Mucosa of gallbladder (tissue), 1 donor: ENCODE results near the gene MCUR1. TPM values are rescaled to one million over a fixed set of nuclear protein-coding genes. Genes with fewer than 3 reads are reported as not detected.
"Not testable (repeated sequence)": the region's sequence is repeated elsewhere in the genome, so short reads cannot be mapped to it uniquely, and the experiment has no call there.

ENCODE experiments used
- DNase-seq: peaks from one replicate; pipeline ENCODE4 v3.0.0-alpha.2; 2020; ENCODE audit warnings: low spot score
- total RNA-seq: library from RNA; stranded (reverse); gene quantifications from one replicate; pipeline ENCODE4 v1.2.1, GENCODE V29; 2021
- donor health status: DM: no; HTN: no; CAD: no.

MCUR1 gene
- total RNA-seq, 1 donor from 2014 or later = 18.1 TPM

GRCh38 chr6:13778028-13778427 lies 36.3 kb downstream of the MCUR1 start:
- no peak for DNase-seq

- no peak for DNase-seq
These were observed 37.8 kb downstream of the MCUR1 start for GRCh38 chr6:13776602-13777001.

- not testable (repeated sequence) for DNase-seq
These were observed 38.9 kb downstream of the MCUR1 start for GRCh38 chr6:13775466-13775865.

- not testable (repeated sequence) for DNase-seq
These were observed 41.9 kb downstream of the MCUR1 start for GRCh38 chr6:13772358-13773030.

- no peak for DNase-seq
These were observed 44.7 kb downstream of the MCUR1 start for GRCh38 chr6:13769655-13770053.

- DNase-seq = no peak
These were observed 45.2 kb downstream of the MCUR1 start for GRCh38 chr6:13769034-13769654.

GRCh38 chr6:13767121-13767808 lies 47.1 kb downstream of the MCUR1 start:
- peak; percentile 45 for DNase-seq

- no peak for DNase-seq
These were observed 48.1 kb downstream of the MCUR1 start for GRCh38 chr6:13766201-13766634.

GRCh38 chr6:13765570-13765969 lies 48.8 kb downstream of the MCUR1 start:
- no peak for DNase-seq

- no peak for DNase-seq
These were observed 49.4 kb downstream of the MCUR1 start for GRCh38 chr6:13764996-13765395.

GRCh38 chr6:13763740-13764381 lies 50.5 kb downstream of the MCUR1 start:
- DNase-seq = no peak

GRCh38 chr6:13762611-13763441 lies 51.5 kb downstream of the MCUR1 start:
- DNase-seq = peak; percentile 66

- no peak for DNase-seq
These were observed 52.9 kb downstream of the MCUR1 start for GRCh38 chr6:13761361-13762036.

GRCh38 chr6:13760307-13761304 lies 53.8 kb downstream of the MCUR1 start:
- DNase-seq = no peak

- no peak for DNase-seq
These were observed 55.3 kb downstream of the MCUR1 start for GRCh38 chr6:13759025-13759424.

- no peak for DNase-seq
These were observed 59.7 kb downstream of the MCUR1 start for GRCh38 chr6:13754644-13755043.

- DNase-seq = no peak
These were observed 70.6 kb downstream of the MCUR1 start for GRCh38 chr6:13743736-13744127.

- no peak for DNase-seq
These were observed 71.2 kb downstream of the MCUR1 start for GRCh38 chr6:13742961-13743735.

- DNase-seq = no peak
These were observed 73.0 kb downstream of the MCUR1 start for GRCh38 chr6:13741365-13741764.
